GM20000 (cell line): ENCODE measurements around the gene HERC3.

Experiments
- DNase-seq: peaks from one replicate; pipeline ENCODE4 v3.0.0; 2012; ENCODE audit warnings: low spot score
- TF ChIP-seq, protein P1 (sequence below): IDR thresholded peaks from 2 replicates; pipeline ENCODE4 v1.5.1; 2012; ENCODE audit warnings: mild to moderate bottlenecking, control low read depth; ENCODE audit errors: extremely low read depth, missing control alignments

Gene HERC3

DNA sequence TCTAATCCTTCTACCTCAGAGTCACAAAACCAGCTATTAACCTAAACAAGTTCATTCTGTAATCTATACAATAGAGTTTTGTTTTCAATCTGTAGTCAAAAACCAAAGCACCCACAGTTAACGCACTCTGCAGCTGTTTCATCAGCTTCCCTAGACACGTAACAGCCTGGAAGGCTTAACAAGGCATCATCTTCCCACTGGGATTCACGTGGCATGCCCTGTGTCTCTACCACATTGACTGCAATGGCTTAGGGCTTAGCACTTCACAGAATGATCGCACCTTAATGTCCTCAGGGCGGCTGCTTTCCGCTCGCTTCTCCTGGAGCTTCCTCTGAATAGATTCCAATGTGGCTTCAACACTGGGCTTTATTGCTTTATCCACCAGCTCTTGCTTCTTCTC is 155.1 kb downstream of the HERC3 start:
- no peak for DNase-seq
- TF ChIP-seq, protein P1, sequence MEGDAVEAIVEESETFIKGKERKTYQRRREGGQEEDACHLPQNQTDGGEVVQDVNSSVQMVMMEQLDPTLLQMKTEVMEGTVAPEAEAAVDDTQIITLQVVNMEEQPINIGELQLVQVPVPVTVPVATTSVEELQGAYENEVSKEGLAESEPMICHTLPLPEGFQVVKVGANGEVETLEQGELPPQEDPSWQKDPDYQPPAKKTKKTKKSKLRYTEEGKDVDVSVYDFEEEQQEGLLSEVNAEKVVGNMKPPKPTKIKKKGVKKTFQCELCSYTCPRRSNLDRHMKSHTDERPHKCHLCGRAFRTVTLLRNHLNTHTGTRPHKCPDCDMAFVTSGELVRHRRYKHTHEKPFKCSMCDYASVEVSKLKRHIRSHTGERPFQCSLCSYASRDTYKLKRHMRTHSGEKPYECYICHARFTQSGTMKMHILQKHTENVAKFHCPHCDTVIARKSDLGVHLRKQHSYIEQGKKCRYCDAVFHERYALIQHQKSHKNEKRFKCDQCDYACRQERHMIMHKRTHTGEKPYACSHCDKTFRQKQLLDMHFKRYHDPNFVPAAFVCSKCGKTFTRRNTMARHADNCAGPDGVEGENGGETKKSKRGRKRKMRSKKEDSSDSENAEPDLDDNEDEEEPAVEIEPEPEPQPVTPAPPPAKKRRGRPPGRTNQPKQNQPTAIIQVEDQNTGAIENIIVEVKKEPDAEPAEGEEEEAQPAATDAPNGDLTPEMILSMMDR, result no peak

DNA sequence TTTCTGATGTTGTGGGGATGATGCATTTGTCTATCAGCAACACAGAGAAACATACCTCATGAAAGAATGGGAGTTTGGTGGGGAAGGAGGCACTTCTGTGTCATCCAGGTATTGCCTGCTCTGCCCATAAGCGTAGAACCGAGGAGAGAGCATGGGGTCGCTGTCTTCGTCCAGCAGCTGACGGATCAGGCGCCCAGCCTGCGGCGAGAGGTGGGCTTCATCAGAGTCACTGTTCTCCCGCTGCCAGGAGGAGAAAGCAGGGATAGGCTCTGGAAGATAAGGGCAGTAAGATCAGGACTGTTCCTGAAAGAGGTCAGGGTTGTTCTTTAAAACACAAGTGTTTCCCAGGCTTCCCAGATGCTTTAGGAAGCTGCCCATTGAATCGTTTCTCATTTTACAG is 158.1 kb downstream of the HERC3 start:
- TF ChIP-seq, protein P1, result no peak
- no peak for DNase-seq

DNA sequence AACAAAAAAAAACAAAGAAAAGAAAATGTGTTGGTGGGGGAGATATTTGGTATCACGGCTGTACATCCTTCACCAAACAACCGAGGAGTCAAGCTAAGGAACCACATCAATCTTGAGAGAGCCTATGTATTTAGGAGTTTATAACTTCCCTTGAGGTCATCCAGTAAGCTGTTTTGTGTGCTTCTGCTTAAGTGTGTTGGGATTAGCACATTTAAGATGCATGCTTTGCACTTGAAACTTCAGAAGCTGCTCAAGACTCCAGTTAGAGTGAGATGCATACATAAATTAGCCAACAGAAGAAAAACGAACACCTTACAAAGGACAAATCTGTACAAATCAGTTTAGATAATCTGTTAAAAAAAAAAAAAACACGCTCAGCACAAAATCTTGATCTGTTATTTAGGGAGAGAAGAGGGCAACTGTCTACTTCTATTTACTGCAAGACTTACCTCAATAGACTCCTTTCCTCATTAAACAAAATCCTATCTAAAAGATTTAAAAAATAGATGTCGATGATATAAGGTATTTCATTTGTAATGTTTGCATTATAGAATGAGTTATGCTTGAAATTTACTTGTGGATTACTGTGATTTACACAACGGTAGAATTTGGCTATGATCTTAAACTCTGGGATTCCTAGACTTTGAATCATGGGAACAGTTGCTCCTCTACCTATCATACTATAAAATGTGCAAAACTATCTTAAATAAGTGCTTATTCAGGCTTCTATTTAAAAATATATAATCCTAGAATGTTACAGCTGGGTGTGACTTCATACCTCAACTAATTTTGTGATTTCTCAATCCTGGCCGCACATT is 159.2 kb downstream of the HERC3 start:
- TF ChIP-seq, protein P1, result no peak
- no peak for DNase-seq

DNA sequence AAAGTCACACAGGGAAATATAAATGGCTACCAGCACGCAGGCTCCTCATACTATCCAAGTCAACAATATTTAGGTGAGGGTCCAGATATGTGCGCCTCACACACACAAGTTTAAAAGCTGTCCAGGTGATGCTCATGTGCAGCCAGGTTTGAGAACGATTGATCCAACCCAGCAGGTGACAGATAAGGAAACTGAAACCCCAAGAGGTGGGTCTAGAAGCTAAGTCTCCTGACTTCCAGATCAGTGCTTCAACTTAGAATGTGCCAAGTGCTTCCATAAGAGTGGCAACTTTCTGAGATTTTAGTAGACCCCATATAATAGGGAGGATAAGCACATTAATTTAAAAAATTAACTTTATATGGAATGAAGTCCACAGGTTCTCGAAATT is 159.8 kb downstream of the HERC3 start:
- TF ChIP-seq, protein P1, result no peak
- no peak for DNase-seq

DNA sequence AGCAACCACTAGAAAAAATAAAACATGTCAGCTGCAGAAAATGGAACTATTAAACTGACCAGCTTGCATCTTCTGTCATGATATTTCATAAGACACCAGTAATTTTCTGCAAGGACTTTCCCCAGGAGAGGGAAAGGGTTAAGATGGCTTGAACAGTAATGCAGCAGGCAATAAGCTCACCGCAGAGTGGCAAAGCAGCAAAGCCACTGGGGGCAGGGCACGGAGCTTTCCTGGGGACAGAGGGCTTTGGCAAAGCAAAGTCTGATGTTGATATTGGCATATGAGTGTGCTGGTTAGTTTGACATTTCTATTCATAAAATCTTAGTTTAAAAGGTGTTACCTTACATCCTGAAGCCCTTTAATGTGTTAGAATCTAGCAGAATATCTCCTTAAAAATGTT is 160.5 kb downstream of the HERC3 start:
- DNase-seq, result no peak
- TF ChIP-seq, protein P1, result no peak

DNA sequence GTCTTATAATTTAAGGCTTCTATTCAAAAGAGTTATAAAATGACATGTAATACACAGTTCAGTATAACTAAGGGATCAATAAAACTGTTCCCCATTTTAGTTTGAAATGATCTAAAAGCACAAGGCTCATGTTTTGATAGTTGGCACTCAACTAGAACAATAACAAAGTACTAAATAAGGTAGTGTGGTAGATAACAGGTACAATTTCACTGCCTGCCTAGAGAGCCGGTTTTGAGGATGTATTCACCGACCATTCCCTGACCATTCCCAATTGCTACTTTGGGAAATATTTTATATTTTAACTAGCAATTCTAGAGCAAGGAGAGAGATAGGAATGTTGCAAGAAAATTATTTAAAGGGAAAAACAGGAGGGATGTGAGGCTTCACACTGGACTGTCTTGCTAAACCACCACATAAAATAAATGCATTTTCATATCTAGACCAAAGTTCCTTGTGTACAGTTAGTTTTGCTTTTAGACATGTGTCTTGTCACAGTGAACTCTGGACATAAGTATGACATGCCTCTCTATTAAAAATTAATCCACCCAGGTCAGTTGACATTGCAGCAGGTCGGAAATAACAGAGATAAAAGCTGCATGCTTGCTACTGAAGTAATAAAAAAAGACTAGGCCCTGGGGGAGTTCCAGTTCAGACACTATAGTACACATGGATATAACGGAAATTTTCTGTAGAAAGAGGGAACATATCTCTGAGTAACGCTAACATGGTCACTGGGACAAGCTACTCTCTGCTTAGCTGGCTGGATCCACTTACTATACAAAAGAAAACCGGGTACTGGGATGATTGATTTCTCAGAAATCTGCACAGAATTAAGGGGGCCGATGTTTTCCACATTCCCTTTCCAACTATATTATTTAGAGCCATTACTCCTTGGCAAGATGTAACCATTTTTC is 161.6 kb downstream of the HERC3 start:
- TF ChIP-seq, protein P1, result no peak
- DNase-seq, result no peak

DNA sequence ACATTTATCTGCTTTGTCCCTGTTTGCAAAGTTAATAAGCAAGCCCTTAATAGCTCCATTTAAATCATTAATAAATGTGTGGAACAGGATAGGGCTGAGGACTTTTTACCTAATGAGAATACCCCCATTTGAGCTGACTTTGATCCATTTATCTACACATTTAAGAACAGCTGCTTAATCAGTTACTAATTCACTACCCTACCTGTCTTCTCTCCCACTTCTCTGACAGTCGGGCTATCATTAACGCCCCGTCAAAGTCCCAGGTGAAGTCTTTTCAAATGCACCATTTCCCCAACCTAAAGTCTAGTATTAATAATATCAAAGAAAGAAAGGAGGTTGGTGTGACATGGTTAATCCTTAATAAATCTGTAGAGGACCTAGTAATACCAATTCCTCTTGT is 162.5 kb downstream of the HERC3 start:
- no peak for DNase-seq
- TF ChIP-seq, protein P1, result no peak
